OCI-LY1 (cell line): Measurements from ENCODE around the gene LAMC2.

Experiments used
- CTCF ChIP-seq: fragments of 200-600 bp; sonication (generic), shearing (Covaris generic); IDR thresholded peaks from 2 replicates; pipeline ENCODE4 v1.5.1; 2017; ENCODE audit warnings: mild to moderate bottlenecking, antibody characterized with exemption, low read length, moderate library complexity, mixed read lengths
- EZH2 ChIP-seq: fragments of 200-600 bp; sonication (generic), shearing (Covaris generic); IDR thresholded peaks from 2 replicates; pipeline ENCODE4 v1.8.0; 2017; ENCODE audit warnings: borderline replicate concordance, mixed run types, mild to moderate bottlenecking, antibody characterized with exemption, low read length, moderate library complexity, mixed read lengths

GRCh38 chr1:183215936-183216335 lies 29.9 kb downstream of the LAMC2 start:
- TF ChIP-seq EZH2 (no peak), CTCF (no peak)
